Lung (tissue), 12 donors: ENCODE results near the gene NTM. TPM values are rescaled to one million over a fixed set of nuclear protein-coding genes. Genes with fewer than 3 reads are reported as not detected.

Source experiments
- ATAC-seq: fragments of 200-7000 bp; cut with Tn5 transposase; one replicate; pipeline ENCODE4 v1.9.1; 2020; ENCODE audit warnings: moderate number of reproducible peaks; ENCODE audit not compliant: insufficient read depth, low FRiP score
- DNase-seq, 3 donors: peaks; one replicate each; pipeline ENCODE4 v3.0.0-alpha.2; 2013 to 2017
- H3K27ac ChIP-seq, 2 donors: one replicate each; pipeline ENCODE4 v1.5.1; 2013; ENCODE audit warnings: mild to moderate bottlenecking in 2 of 2, moderate library complexity in 2 of 2, control low read depth in 1 of 2, inconsistent platforms in 1 of 2, low read depth in 1 of 2, low read length in 1 of 2
- H3K27me3 ChIP-seq, 3 donors: one replicate each; pipeline ENCODE4 v1.5.1; 2013; ENCODE audit warnings: low read length in 2 of 3; ENCODE audit not compliant: control insufficient read depth in 3 of 3, insufficient read depth in 3 of 3
- H3K36me3 ChIP-seq, 4 donors: one replicate each; pipeline ENCODE4 v1.5.1; 2013; ENCODE audit warnings: low read length in 4 of 4, mild to moderate bottlenecking in 1 of 4, moderate library complexity in 1 of 4; ENCODE audit not compliant: control insufficient read depth in 4 of 4, insufficient read depth in 4 of 4
- H3K4me1 ChIP-seq, 5 donors: one replicate each; pipeline ENCODE4 v1.5.1; 2013; ENCODE audit warnings: low read length in 5 of 5, mild to moderate bottlenecking in 2 of 5, moderate library complexity in 1 of 5; ENCODE audit not compliant: control insufficient read depth in 5 of 5, insufficient read depth in 5 of 5
- H3K4me3 ChIP-seq: one replicate; pipeline ENCODE4 v1.5.1; 2013; ENCODE audit warnings: mild to moderate bottlenecking, control low read depth, moderate library complexity
- H3K9ac ChIP-seq, 2 donors: one replicate each; pipeline ENCODE4 v1.5.1; 2013; ENCODE audit warnings: low read length in 2 of 2, control low read depth in 1 of 2; ENCODE audit not compliant: insufficient read depth in 1 of 2
- H3K9me3 ChIP-seq, 4 donors: one replicate each; pipeline ENCODE4 v1.5.1; 2013; ENCODE audit warnings: low read length in 3 of 4, mild to moderate bottlenecking in 1 of 4, moderate library complexity in 1 of 4; ENCODE audit not compliant: control insufficient read depth in 4 of 4, insufficient read depth in 3 of 4
- CTCF ChIP-seq: IDR thresholded peaks from 2 replicates; pipeline ENCODE4 v1.5.1; 2012; ENCODE audit warnings: mild to moderate bottlenecking; ENCODE audit errors: control extremely low read depth, extremely low read depth
- WGBS, 2 donors: extraction: QIAGEN DNeasy Blood & Tissue Kit; methylation state at CpG; one replicate each; pipeline ENCODE4 v1.1.7; 2013; 5-methylcytosine and 5-hydroxymethylcytosine counted together
- polyA plus RNA-seq, 2 donors: library from polyadenylated mRNA; stranded (reverse); fragments of 200-250 nt; gene quantifications; one replicate each; pipeline ENCODE4 v1.2.1, GENCODE V29; 2013
- total RNA-seq, 2 donors: library from RNA; depleted of rRNA in 1 of 2; stranded (reverse); fragments of >200 nt in 1 of 2; gene quantifications; one replicate each; pipeline ENCODE4 v1.2.1, GENCODE V29; 2014 to 2021
- donor health status: control.
- donor health status: control.
- donor health status: Bipolar disorder and iron deficiency.
- donor health status: healthy.
- donor health status: DM: yes; HTN: yes; CAD: no.

The NTM gene
- total and polyA plus RNA-seq, 4 donors, result 0.39 to 30.9 (median 7.2) TPM

- H3K27me3 ChIP-seq, result peaks cover 0 to 3% (median 2%) of the 10 kb centered on the region in 3 donors
- ATAC-seq (peak; percentile 42), DNase-seq (peak; percentile 90 to 97 (median 97))
- no peak for TF ChIP-seq CTCF
- 52 to 55% methylated on average over 19 of the region's 19 CpGs for WGBS, 2 donors
- H3K9me3 ChIP-seq, result no peaks in the 10 kb centered on the region
- no peak overlapping the region for H3K4me3 ChIP-seq
- peaks cover 0 to 20% (median 9%) of the 10 kb centered on the region in 5 donors for H3K4me1 ChIP-seq
- H3K9ac ChIP-seq, result peak overlapping the region in 1 of 2 donors; percentile 44
- H3K36me3 ChIP-seq, result peaks cover 0 to 2% (median 0%) of the 10 kb centered on the region in 4 donors
- no peak overlapping the region for H3K27ac ChIP-seq
Measured at GRCh38 chr11:132126973-132127899, 756.8 kb downstream of the NTM start.

GRCh38 chr11:132127900-132128288 lies 757.5 kb downstream of the NTM start:
- DNase-seq (no peak), ATAC-seq (no peak)
- H3K4me1 ChIP-seq, result peaks cover 0 to 20% (median 9%) of the 10 kb centered on the region in 5 donors
- peaks cover 0 to 2% (median 0%) of the 10 kb centered on the region in 4 donors for H3K36me3 ChIP-seq
- H3K4me3 ChIP-seq, result no peak overlapping the region
- H3K27ac ChIP-seq, result no peak overlapping the region
- no peaks in the 10 kb centered on the region for H3K9me3 ChIP-seq
- no peak for TF ChIP-seq CTCF
- H3K9ac ChIP-seq, result no peak overlapping the region
- WGBS, 2 donors, result 83 to 88% methylated on average over 2 of the region's 2 CpGs
- peaks cover 0 to 3% (median 1%) of the 10 kb centered on the region in 3 donors for H3K27me3 ChIP-seq

- Histone ChIP-seq H3K36me3 (no peaks in the 10 kb centered on the region), H3K9ac (no peak overlapping the region), H3K27ac (no peak overlapping the region), H3K9me3 (no peaks in the 10 kb centered on the region), H3K4me3 (no peak overlapping the region), H3K4me1 (peaks cover 0 to 20% (median 4%) of the 10 kb centered on the region in 5 donors), H3K27me3 (no peaks in the 10 kb centered on the region)
- no peak for TF ChIP-seq CTCF
- DNase-seq (no peak), ATAC-seq (no peak)
- 69 to 86% methylated on average over 4 of the region's 4 CpGs for WGBS, 2 donors
Measured at GRCh38 chr11:132131047-132131446, 760.6 kb downstream of the NTM start.
